Left cardiac atrium (tissue), 4 donors: ENCODE data around the gene MAVS. TPM values are rescaled to one million over a fixed set of nuclear protein-coding genes. Genes with fewer than 3 reads are reported as not detected.
"Not testable (repeated sequence)": the region's sequence is repeated elsewhere in the genome, so short reads cannot be mapped to it uniquely, and the experiment has no call there.

Source experiments
- ATAC-seq, 2 donors: fragments of 200-7000 bp; cut with Tn5 transposase; one replicate each; pipeline ENCODE4 v1.9.1; 2020; ENCODE audit warnings: mild to moderate bottlenecking in 2 of 2, moderate library complexity in 2 of 2
- DNase-seq: peaks from one replicate; pipeline ENCODE4 v3.0.0-alpha.2; 2020
- intact Hi-C, 2 donors: fragments of 100-400 bp; cut with DNase I; formaldehyde crosslinking; loops; one replicate each; pipeline versions ENCODE4 v1.14.1 to v1.15.1; 2022 to 2023
- total RNA-seq, 2 donors: library from RNA; stranded (reverse); fragmentation: NEBNext Ultra II Directional; extraction: Animal tissue kit (Norgen Biotek cat#: 25700); gene quantifications; one replicate each; pipeline ENCODE4 v1.2.1, GENCODE V29; 2021
- donor health status: DM: no; HTN: yes; CAD: no.
- donor health status: DM: no; HTN: yes; CAD: no; lungs with severe emphysema.
- donor health status: DM: yes; HTN: yes; CAD: no.
- donor health status: Dilated cardiomyopathy.

MAVS gene
- total RNA-seq, 2 donors from 2014 or later: 28.9 to 31.1 TPM

DNA sequence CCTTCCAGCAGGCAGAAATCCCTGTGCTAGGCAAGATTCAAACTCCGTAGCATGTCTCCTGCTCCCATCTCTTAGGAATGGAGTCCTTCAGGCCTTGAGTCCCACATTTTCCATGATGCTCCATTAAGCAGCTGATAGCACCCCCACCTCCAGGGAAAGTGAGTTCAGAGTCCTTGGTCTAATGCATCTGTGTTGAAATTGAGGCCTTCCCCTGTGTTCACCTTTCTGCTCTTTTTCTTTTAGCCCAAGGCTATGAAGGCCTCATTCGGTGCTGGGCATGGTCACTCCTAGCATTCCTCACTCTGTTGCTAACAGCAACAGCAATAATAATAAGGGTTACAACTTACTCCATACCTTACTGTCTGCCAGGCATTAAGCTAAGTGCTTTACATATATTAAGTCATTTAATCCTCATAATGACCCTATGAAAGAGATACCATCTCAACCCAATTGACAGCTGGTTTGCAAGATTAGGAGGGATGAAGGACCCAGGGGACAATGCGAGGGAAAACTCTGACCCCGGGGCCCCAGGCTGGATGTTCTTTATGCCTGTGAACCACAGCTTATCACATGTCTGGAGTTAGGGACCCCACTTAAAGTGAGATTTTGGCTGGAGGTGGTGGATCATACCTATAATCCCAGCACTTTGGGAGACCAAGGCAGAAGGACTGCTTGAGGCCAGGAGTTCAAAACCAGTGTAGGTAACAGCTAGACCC, 25.1 kb downstream of the MAVS start:
- intact Hi-C loops: no loop called here
- DNase-seq (no peak), ATAC-seq (no peak)

DNA sequence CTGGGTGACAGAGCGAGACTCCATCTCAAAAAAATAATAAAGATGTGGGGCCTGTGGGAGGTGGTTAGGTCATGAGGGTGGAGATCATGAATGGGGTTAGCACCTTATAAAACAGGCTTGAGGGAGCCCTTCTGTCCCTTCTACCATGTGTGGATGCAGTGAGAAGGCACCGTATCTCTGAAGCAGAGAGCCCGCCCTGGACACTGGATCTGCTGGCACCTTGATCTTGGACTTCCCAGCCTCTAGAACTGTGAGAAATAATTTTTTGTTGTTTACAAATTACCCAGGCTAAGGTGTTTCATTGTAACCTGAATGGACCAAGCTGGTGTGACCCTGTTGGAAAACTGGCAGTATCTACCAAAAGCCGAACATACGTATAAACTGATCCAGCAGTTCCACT, 26.9 kb downstream of the MAVS start:
- intact Hi-C loops: no loop called here
- ATAC-seq (no peak), DNase-seq (no peak)

DNA sequence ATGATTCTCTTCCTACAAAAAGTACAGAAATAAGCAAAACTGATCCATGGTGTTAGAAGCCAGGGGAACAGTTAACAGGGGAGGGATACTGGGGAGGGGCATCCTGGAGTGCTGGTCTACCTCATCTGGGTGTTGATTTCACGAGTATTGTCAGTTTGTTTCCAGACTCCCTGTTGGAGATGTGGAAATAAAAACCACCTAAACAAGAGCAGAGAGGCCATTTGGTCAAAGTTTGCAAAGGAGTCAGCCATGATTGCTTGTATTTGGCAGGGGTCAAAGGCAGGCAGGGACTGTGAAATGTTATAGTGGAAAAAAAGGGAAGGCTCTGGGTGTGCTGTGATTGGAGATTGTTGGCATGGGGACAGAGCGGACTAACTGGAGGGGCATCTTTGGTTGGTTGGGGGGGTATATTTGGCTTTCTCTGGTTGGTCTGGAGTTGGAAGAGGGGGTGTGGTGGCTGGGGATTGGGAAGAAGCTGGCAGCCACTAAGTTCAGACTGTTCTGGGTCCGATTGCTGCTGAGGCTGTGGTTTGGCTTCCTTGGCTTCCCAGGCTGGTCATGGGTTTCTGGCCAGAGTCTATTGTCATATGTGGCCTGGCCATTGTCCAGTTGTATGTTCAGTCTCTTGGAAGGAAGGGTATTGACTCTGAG, 27.7 kb downstream of the MAVS start:
- ATAC-seq (peak in 1 of 2 donors; percentile 18), DNase-seq (no peak)
- intact Hi-C loops: no loop called here

DNA sequence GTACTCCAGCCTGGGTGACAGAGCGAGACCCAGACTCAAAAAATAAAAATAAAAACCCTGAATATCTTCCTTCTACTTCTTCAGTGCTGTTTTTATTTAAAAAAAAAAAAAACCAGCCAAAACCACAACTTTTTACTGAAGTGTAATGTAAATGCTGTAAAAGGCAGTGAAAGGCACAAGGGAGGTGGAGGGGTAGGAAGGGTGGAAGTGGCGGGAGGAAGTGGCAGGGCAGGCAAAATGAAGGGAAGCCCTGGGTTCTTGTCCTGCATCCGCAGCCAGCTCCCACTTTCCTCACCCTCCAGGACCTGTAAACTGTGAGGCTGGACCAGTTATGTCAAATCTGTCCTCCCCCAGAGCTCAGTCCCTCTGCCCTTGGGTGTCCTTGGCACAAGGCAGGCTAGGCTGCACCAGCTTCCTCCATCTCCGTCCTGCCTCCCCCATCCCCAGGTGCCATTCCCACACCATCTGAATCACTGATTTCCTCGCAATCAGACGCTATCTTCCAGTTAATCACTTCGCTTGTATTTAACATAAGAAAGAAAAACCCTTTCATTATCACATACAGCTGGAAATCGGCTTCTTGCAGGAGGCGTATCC, 28.8 kb downstream of the MAVS start:
- DNase-seq: no peak
- intact Hi-C loops: no loop called here
- ATAC-seq: peak in 1 of 2 donors; percentile 63

DNA sequence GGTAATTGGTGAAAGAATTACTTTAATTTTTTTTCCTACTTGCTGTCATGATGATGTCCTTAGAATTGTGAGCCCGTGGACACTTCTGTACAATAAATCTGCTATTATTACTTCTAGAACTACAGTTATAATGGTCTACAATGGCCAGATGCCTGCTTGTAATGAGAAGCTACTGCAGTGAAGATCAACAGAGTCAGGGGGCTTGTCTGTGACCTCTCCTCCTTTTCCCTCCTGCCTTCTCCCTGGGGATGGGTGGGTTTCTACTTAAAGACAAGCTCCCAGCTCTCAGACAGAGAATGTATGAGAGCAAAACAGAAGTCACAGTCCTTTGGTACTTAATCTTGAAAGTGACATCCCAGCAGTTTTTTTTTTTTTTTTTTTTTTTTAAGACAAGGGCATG, 29.4 kb downstream of the MAVS start:
- no peak for ATAC-seq
- no peak for DNase-seq
- intact Hi-C loops: no loop called here

DNA sequence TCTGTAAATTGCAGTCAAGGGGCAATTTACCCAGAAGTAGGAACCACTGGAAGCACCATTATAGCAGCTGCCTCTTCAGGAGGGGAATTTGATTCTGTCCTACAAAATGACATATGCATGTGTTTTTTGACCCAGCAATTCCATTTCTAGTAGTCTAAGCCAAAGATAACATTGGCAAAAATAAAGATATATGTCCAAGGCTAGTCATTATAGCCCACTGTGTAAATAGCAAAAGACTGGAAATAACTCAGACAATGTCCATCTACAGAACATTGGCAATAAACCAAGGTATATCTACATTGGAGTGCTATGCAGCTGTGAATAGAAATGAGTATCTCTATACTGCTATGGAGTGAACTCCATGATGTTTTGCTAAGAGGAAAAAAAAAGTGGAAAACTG, 30.0 kb downstream of the MAVS start:
- DNase-seq (no peak), ATAC-seq (no peak)

DNA sequence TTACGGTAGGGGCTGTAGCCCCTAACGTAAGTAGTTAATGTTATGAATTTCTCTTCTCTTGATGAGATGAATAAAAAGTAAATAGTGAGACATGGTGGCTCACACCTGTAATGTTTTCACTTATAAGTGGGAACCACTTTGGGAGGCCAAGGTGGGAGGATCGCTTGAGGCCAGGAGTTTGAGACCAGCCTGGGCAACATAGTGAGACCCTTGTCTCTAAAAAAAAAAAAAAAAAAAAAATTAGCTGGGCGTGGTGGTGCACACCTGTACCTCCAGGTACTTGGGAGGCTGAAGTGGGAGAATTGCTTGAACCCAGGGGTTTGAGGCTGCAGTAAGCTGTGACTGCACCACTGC, 32.3 kb downstream of the MAVS start:
- DNase-seq, ATAC-seq, intact Hi-C loops: not testable (repeated sequence)

More for the DNA sequence above, 30.0 kb downstream of the MAVS start:
- intact Hi-C loops: no loop called here

DNA sequence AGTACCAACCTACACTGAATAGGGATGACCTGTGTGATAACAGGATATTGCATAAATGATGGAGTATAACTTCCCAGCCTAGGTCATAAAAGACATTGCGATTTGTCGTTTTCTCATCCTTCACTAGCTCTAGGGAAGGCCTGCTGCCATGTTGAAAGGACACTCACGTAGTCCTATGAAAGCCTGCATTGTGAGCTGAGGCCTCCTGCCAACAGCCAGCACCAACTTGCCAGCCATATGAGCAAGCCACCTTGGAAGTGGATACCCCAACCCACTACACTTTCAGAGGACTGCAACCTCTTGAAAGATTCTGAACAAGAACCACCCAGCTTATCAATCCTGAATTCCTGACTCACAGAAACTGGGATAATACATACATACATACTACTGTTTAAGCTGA, 39.1 kb downstream of the MAVS start:
- no peak for ATAC-seq
- no peak for DNase-seq
- intact Hi-C loops: loop anchor here in 1 of 2 donors (5.0 kb wide), 1 partner anchor 187 kb away; no protein-coding TSS in a partner anchor

DNA sequence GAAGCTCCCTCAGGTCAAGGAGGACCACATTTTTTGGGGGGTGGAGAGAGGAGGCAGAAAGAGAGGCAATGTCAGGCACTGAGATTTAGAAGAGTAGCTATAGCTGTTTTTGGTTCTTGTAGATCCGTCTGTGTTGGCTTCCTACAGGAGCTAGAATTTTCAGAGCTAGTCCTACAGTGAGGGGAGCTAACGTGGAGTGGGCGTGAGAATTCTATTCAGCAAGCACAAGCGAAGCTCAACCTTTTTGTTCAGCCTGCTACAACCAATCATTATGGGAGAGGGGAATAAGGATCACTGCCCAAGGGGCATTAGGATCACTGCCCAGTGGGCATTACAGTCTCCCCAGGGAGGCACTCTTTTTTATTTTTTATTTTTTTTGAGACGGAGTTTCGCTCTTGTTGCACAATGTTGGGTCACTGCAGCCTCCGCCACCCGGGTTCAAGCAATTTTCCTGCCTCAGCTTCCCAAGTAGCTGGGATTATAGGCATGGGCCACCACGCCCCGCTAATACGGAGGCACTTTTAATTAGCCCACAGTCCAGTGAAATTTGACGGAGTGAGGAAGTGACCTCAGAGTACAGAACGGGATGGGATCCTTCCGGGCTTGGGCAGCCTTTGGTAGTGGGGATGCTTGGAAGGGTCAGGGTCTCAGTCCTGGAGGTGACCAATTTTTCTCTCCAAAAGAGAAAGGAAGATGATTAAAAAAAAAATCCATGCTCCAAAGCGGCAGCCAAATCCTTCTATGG, 41.4 kb downstream of the MAVS start:
- intact Hi-C loops: loop anchor here in 1 of 2 donors (5.0 kb wide), 1 partner anchor 184 kb away; no protein-coding TSS in a partner anchor
- DNase-seq: peak; percentile 30
- ATAC-seq: peak; percentile 10 to 35

DNA sequence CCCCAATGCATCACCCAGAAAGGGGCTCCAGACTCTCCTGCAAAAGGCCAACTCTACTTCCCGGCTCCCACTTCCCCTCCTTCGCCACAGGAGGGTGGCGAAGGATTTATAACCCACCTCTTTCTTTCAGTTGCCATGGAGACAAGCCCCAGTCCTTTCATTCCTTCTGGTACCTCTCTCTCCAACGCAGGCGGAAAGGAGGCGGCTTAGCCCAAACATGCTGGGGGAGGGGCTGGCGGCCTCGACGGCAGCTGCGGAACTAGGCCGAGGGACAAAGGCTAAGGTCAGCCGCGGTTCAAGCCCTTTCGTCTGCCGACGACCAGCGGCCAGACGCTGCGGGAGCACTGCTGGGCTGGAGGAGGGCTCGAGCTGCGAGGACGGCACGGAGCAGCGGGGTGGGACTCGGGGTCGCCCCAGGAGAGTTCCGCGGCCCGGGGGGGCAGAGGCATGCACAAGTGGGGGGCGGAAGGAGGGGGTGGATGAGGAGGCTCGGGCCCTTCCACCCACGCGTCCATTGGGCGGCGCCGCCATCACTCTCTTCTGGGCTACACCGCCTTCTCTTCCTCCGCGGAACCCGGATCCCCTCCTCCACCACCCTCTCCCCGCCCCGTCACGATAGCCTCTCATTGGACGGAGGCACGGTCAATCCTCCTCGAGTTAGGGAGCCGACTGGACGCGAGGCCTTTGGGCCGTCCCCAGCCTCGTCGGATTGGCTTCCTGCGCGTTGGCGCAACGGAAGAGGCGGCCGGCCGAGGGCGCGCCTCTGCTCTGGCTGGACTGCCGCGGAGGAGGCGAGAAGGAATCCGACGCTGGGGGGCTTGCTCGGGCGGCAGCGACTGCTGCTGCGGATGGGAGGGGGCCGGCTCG, 42.2 kb downstream of the MAVS start, which contains the start of gene PANK2:
Gene PANK2, plus strand, starts transcription at position 766 of the 867 bp plus-strand sequence.
- intact Hi-C loops: loop anchor here in 1 of 2 donors (5.0 kb wide), 1 partner anchor 183 kb away; no protein-coding TSS in a partner anchor
- ATAC-seq (peak; percentile 97 to 99), DNase-seq (peak; percentile 99)

DNA sequence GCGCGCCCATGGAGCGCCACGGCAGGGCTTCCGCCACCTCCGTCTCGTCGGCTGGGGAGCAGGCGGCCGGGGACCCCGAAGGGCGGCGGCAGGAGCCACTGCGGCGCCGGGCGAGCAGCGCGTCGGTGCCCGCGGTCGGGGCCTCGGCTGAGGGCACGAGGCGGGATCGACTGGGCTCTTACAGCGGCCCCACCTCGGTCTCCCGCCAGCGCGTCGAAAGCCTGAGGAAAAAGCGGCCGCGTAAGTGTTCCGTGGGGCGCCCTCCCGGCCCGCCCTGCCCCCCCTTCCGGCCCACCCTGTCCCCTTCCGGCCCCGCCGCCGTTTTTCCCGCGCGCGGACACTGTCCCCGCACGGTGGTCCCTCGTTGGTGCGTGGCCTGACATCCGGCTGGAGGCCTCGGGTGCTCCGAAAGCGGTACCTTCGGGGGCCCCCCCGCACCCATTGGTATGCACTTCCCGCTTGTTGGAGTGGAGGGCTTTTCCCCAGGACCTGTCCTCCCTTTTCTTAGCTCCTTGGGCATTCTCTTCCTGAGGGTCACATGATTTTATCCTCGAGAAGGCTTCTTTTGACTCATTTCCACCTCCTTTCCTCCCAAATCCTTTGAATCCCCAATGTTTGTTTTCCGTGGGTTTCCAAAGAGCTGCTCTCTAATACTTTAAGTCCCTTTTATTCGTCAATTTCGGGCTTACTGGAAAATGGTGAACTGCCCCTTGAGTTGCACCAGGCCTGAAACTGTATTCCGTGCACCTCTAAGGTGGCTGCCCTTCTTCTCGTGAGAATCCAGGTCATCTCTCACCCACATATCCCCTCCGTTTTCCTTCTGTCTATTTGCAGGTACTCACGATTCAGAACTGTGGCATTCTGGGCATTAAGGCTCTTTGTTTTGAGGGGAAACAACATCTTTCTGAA, 43.1 kb downstream of the MAVS start:
- intact Hi-C loops: loop anchor here in 1 of 2 donors (5.0 kb wide), 1 partner anchor 183 kb away; no protein-coding TSS in a partner anchor
- DNase-seq: peak; percentile 49
- peak; percentile 21 to 34 for ATAC-seq

DNA sequence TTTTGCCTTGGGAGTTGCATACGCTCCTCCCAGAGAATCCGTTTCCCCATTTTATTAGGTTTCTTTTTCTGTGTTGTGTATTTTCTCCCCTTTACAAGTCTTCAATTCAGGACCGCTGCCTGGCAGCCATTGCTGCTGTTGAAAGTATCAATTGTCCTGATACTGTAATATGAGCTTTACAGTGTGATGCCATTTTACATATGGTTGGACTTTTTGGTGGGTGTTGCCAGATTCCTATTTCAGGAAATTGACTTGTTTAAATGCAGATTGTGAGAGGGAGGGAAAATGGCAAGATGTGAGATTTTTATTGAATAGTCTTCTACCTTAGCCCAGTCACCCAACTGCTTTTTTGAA, 43.7 kb downstream of the MAVS start:
- no peak for ATAC-seq
- intact Hi-C loops: no loop called here
- no peak for DNase-seq

DNA sequence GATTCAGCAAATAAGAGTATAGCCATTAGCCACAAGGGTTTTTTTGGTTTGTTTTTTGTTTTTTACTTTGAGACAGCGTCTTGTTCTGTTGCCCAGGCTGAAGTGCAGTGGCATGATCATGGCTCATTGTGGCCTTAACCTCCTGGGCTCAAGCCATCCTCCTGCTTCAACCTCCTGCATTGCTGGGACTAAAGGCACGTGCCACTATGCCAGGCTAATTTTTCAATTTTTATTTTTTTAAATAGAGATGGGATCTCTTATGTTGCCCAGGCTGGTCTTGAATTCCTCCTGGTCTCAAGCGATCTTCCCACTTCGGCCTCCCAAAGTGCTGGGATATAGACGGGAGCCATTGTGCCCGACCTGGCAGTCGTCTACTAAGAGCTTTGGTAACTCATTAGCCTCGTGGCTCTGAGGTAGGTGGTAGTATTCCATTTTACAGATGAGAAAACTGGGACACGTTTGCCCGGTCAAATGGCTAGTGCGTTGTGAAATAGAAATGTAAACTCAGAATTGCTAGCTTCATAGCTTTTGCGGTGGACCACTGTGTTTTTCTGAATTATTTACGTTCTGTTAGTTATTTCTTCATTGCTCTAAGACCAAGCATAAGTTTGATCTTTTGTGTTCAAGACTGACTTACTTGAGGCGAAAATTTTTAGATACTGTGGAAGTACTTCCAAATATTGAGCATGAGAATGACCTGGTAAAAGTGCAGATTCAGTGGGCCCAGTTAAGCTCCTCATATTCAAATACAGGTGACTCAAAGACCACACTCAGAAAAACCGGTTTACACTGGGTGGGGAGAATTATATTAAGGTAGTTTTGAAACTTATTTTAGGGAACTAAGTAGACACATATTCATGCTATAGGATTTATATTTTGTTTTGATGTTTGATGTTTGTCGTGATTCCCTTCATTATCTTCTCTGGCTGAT, 44.6 kb downstream of the MAVS start:
- ATAC-seq: no peak
- no peak for DNase-seq
- intact Hi-C loops: no loop called here

DNA sequence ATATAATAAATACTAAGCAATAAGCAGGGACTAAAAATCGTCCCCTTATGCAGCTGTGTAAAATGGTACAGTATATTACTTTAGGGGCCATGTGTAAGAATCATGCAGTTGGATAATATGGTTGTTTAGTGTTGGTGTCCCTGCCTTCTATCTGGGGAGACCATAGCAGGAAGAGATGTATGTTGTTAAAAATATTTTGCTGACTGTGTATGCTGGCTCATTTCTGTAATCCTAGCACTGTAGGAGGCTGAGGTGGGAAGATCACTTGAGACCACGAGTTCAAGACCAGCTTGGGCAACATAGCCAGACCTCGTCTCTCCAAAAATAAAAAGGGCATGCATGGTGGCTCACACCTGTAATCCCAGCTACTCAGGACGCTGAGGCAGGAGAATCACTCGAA, 48.2 kb downstream of the MAVS start:
- no peak for DNase-seq
- ATAC-seq: no peak
- intact Hi-C loops: no loop called here

DNA sequence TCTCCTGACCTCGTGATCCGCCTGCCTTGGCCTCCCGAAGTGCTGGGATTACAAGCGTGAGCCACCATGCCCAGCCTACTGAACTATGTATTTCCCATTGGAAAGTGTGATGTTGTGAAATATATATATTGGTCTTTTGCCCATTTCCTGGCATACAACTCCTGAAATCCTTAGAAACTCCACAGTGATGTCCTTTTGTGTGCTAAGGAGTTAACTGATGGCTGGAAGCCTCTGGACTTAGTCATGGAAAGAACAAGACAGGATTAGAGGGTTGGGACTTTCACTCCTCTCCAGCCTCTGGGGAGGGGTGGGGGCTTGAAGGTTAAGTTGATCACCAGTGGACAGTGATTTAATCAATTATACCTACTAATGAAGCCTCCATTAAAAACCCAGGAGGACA, 49.7 kb downstream of the MAVS start:
- ATAC-seq: peak in 1 of 2 donors; percentile 30
- intact Hi-C loops: no loop called here
- DNase-seq: no peak

DNA sequence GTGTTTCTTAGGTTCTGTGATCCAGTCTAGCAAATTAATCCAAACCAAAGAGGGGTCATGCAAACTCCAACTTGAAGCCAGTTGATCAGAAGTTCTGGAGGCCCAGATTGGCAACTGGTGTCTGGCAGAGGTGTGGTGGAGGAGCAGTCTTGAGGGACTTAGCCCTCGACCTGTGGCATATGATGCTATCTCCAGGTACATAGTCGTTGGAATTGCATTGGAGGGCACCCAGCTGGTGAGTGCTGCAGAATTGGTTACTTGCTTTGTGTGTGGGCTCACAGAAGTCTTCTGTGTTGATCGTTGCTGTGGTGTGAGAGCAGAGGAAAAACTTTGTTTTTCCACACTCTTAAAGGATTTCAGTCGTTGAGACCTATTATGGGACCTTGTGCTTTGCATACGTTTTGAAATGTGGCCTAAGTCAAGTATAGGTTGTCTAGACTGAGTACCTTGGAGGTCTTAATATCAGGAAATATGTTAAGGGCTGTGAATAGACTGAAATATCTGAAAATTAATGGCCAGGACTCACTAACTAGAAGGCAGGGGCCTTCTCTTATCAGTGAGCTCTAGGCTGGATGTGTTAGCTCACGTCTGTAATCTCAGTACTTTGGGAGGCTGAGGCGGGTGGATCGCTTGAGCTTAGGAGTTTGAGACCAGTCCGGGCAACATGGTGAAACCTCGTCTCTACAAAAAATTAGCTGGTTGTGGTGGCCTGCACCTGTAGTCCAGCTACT, 50.4 kb downstream of the MAVS start:
- intact Hi-C loops: no loop called here
- DNase-seq (no peak), ATAC-seq (peak in 1 of 2 donors; percentile 11)
